ENCODE data around the gene PRKCD.

- no peak for TF ChIP-seq CTCF (IDR thresholded peaks at IDR 0.05)
- no peak for TF ChIP-seq EP300 (IDR thresholded peaks at IDR 0.05)
These were observed 1.0 kb downstream of the PRKCD start for GRCh38 chr3:53161820-53162671.

Measured in sigmoid colon (tissue), 4 donors.